Measurements from ENCODE around the gene MCMBP. TPM values are rescaled to one million over a fixed set of nuclear protein-coding genes. Genes with fewer than 3 reads are reported as not detected.
A peak's percentile ranks its signal among the peaks of the same experiment; 100 is the strongest.

The MCMBP gene
- polyA plus RNA-seq, 1 donor (not counting 4 experiments of a cell fraction or from before 2014, with no cell fraction given) = 74.4 TPM

GRCh38 chr10:119896061-119896655, 23.5 kb upstream of the MCMBP start:
- H3K79me2 ChIP-seq (ENCODE audit: control insufficient read depth, insufficient read depth, low read length) = peaks cover 81% of the 10 kb centered on the region
- peaks cover 6 to 10% of the 10 kb centered on the region in 2 experiments for H3K36me3 ChIP-seq (ENCODE audit: control insufficient read depth in 2 of 2, extremely low read depth in 1 of 2, insufficient read depth in 2 of 2, low read length in 2 of 2)
- H4K20me1 ChIP-seq (ENCODE audit: control insufficient read depth, extremely low read depth, insufficient read depth, low read length) = peaks cover 3% of the 10 kb centered on the region
- no peaks in the 10 kb centered on the region for H3K9me3 ChIP-seq (ENCODE audit: control insufficient read depth, low read depth, low read length)
- no peak overlapping the region for H3K4me3 ChIP-seq (ENCODE audit: control insufficient read depth in 2 of 3, extremely low read depth in 1 of 3, insufficient read depth in 2 of 3, low read depth in 1 of 3, low read length in 3 of 3)
- peaks cover 3% of the 10 kb centered on the region for H3K9me1 ChIP-seq (ENCODE audit: control insufficient read depth, extremely low read depth, insufficient read depth, low read length)
- H2AFZ ChIP-seq (ENCODE audit: control insufficient read depth, low read length) = no peak overlapping the region
- TF ChIP-seq EZH2 (IDR thresholded peaks at IDR 0.05; ENCODE audit: low read length) (no peak), CTCF (optimal IDR thresholded peaks at IDR 0.05 in 1 of 3, IDR thresholded peaks at IDR 0.05 in 1 of 3, conservative IDR thresholded peaks at IDR 0.05 in 1 of 3; ENCODE audit: extremely low read depth in 1 of 3, insufficient read depth in 2 of 3, low read length in 3 of 3) (no peak)
- peak overlapping the region; percentile 9 for H3K9ac ChIP-seq (ENCODE audit: control insufficient read depth, extremely low read depth, insufficient read depth, low read length)
- peak; percentile 28 for DNase-seq (ENCODE audit: low read depth, low spot score)
- peaks cover 28% of the 10 kb centered on the region for H3K4me1 ChIP-seq (ENCODE audit: control insufficient read depth, extremely low read depth, insufficient read depth, low read length)
- FAIRE-seq = no peak
- H3K27ac ChIP-seq (ENCODE audit: control insufficient read depth, insufficient read depth, low read length) = peak overlapping the region; percentile 33
- peak overlapping the region; percentile 27 for H3K4me2 ChIP-seq (ENCODE audit: control insufficient read depth, extremely low read depth, insufficient read depth, low read depth, low read length)
- no peaks in the 10 kb centered on the region for H3K27me3 ChIP-seq (ENCODE audit: control insufficient read depth, extremely low read depth, insufficient read depth, low read length)
- dilution Hi-C loops (cut with MboI; ENCODE audit: extremely low pct_ligation_motif_present, low sequenced_read_pairs) = no loop called here

GRCh38 chr10:119893845-119894427, 21.3 kb upstream of the MCMBP start:
- no peak for FAIRE-seq
- H4K20me1 ChIP-seq (ENCODE audit: control insufficient read depth, extremely low read depth, insufficient read depth, low read length) = peaks cover 3% of the 10 kb centered on the region
- H3K27me3 ChIP-seq (ENCODE audit: control insufficient read depth, extremely low read depth, insufficient read depth, low read length) = no peaks in the 10 kb centered on the region
- H3K4me2 ChIP-seq (ENCODE audit: control insufficient read depth, extremely low read depth, insufficient read depth, low read depth, low read length) = peak overlapping the region; percentile 97
- no peak overlapping the region for H2AFZ ChIP-seq (ENCODE audit: control insufficient read depth, low read length)
- peaks cover 28% of the 10 kb centered on the region for H3K4me1 ChIP-seq (ENCODE audit: control insufficient read depth, extremely low read depth, insufficient read depth, low read length)
- peaks cover 61% of the 10 kb centered on the region for H3K79me2 ChIP-seq (ENCODE audit: control insufficient read depth, insufficient read depth, low read length)
- H3K27ac ChIP-seq (ENCODE audit: control insufficient read depth, insufficient read depth, low read length) = no peak overlapping the region
- H3K9me1 ChIP-seq (ENCODE audit: control insufficient read depth, extremely low read depth, insufficient read depth, low read length) = peaks cover 3% of the 10 kb centered on the region
- dilution Hi-C loops (cut with MboI; ENCODE audit: extremely low pct_ligation_motif_present, low sequenced_read_pairs) = no loop called here
- no peak for TF ChIP-seq EZH2 (IDR thresholded peaks at IDR 0.05; ENCODE audit: low read length)
- no peak for TF ChIP-seq CTCF (optimal IDR thresholded peaks at IDR 0.05 in 1 of 3, IDR thresholded peaks at IDR 0.05 in 1 of 3, conservative IDR thresholded peaks at IDR 0.05 in 1 of 3; ENCODE audit: extremely low read depth in 1 of 3, insufficient read depth in 2 of 3, low read length in 3 of 3)
- H3K36me3 ChIP-seq (ENCODE audit: control insufficient read depth in 2 of 2, extremely low read depth in 1 of 2, insufficient read depth in 2 of 2, low read length in 2 of 2) = peaks cover 6 to 10% of the 10 kb centered on the region in 2 experiments
- H3K4me3 ChIP-seq (ENCODE audit: control insufficient read depth in 2 of 3, extremely low read depth in 1 of 3, insufficient read depth in 2 of 3, low read depth in 1 of 3, low read length in 3 of 3) = peak overlapping the region; percentile 2 to 95 (median 18)
- no peak overlapping the region for H3K9ac ChIP-seq (ENCODE audit: control insufficient read depth, extremely low read depth, insufficient read depth, low read length)
- DNase-seq (ENCODE audit: low read depth, low spot score) = no peak
- no peaks in the 10 kb centered on the region for H3K9me3 ChIP-seq (ENCODE audit: control insufficient read depth, low read depth, low read length)
